ENCODE measurements around the gene CTH. TPM values are rescaled to one million over a fixed set of nuclear protein-coding genes. Genes with fewer than 3 reads are reported as not detected.

The CTH gene
- total RNA-seq, 1 donor from 2014 or later, result 20.2 TPM

DNA sequence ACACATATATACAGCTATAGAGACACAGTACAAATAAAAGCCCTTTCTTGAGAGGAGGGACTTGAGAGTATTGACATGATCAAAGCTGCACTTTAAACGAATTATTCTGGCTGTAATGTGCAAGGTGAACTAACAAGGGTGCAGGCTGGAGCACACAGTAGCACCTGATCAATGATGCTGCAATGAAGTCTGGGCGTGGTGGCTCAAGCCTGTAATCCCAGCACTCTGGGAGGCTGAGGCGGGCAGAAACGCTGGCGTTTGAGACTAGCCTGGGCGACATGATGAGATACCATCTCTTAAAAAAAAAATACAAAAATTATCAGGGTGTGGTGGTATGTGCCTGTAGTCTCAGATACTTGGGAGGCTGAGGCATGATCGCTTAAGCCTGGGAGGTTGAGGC lies 14.1 kb upstream of the CTH start:
- H3K27me3 Mint-ChIP-seq (ENCODE audit: unreplicated experiment), result peaks cover 1% of the 10 kb centered on the region
- TF ChIP-seq, protein P1, sequence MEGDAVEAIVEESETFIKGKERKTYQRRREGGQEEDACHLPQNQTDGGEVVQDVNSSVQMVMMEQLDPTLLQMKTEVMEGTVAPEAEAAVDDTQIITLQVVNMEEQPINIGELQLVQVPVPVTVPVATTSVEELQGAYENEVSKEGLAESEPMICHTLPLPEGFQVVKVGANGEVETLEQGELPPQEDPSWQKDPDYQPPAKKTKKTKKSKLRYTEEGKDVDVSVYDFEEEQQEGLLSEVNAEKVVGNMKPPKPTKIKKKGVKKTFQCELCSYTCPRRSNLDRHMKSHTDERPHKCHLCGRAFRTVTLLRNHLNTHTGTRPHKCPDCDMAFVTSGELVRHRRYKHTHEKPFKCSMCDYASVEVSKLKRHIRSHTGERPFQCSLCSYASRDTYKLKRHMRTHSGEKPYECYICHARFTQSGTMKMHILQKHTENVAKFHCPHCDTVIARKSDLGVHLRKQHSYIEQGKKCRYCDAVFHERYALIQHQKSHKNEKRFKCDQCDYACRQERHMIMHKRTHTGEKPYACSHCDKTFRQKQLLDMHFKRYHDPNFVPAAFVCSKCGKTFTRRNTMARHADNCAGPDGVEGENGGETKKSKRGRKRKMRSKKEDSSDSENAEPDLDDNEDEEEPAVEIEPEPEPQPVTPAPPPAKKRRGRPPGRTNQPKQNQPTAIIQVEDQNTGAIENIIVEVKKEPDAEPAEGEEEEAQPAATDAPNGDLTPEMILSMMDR (IDR thresholded peaks at IDR 0.05; ENCODE audit: unreplicated experiment), result no peak
- H3K27ac Mint-ChIP-seq (ENCODE audit: unreplicated experiment), result no peak overlapping the region
- no peaks in the 10 kb centered on the region for H3K36me3 Mint-ChIP-seq (ENCODE audit: low read depth, unreplicated experiment)
- H3K9me3 Mint-ChIP-seq (ENCODE audit: unreplicated experiment), result no peaks in the 10 kb centered on the region
- no peaks in the 10 kb centered on the region for H3K4me1 Mint-ChIP-seq (ENCODE audit: unreplicated experiment)
- DNase-seq (ENCODE audit: low spot score), result no peak
- no peak overlapping the region for H3K4me3 Mint-ChIP-seq (ENCODE audit: unreplicated experiment)

DNA sequence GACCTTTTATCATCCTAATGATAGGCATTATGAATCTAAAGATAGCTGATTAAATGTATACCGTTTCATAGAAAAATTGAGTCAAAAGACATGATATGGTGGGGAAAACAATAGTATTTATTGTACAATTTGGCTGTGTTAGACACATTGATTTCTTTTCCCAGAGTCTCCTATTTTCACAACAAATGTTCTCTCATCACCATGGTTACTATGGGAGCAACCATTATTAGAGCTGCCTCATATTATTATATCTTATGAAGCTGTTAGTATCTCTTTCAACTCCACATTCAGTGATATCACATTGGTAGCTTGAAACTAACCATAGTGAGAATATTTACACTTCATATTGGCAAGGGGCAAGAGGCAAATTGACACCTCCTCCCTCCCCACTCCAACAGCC lies 10.7 kb upstream of the CTH start:
- Mint-ChIP-seq H3K27me3 (ENCODE audit: unreplicated experiment) (no peaks in the 10 kb centered on the region), H3K4me3 (ENCODE audit: unreplicated experiment) (no peak overlapping the region), H3K36me3 (ENCODE audit: low read depth, unreplicated experiment) (no peaks in the 10 kb centered on the region), H3K9me3 (ENCODE audit: unreplicated experiment) (no peaks in the 10 kb centered on the region), H3K27ac (ENCODE audit: unreplicated experiment) (no peak overlapping the region), H3K4me1 (ENCODE audit: unreplicated experiment) (no peaks in the 10 kb centered on the region)
- DNase-seq (ENCODE audit: low spot score), result no peak
- TF ChIP-seq, protein P1 (IDR thresholded peaks at IDR 0.05; ENCODE audit: unreplicated experiment), result no peak

DNA sequence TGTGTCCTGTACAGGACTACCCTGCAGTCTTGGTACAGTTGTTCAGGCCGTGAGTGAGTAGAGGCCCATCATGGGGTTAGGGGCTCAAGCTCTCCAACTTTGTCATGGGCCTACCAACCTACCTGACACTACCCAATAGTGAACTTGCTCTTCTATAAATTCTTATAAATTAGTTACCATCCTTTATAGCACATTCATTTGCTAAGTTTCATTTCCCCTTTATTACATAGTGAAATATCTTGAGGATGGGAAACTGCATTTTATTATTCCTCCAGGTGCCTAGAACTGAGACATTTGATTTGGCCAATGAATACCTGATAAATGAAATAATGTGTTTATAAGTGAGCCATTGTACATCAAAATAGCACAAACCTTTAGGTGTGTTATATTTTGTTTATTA lies 9.1 kb upstream of the CTH start:
- DNase-seq (ENCODE audit: low spot score), result no peak
- TF ChIP-seq, protein P1 (IDR thresholded peaks at IDR 0.05; ENCODE audit: unreplicated experiment), result no peak
- Mint-ChIP-seq H3K36me3 (ENCODE audit: low read depth, unreplicated experiment) (no peaks in the 10 kb centered on the region), H3K4me1 (ENCODE audit: unreplicated experiment) (no peaks in the 10 kb centered on the region), H3K27me3 (ENCODE audit: unreplicated experiment) (no peaks in the 10 kb centered on the region), H3K9me3 (ENCODE audit: unreplicated experiment) (no peaks in the 10 kb centered on the region), H3K27ac (ENCODE audit: unreplicated experiment) (no peak overlapping the region), H3K4me3 (ENCODE audit: unreplicated experiment) (no peak overlapping the region)

DNA sequence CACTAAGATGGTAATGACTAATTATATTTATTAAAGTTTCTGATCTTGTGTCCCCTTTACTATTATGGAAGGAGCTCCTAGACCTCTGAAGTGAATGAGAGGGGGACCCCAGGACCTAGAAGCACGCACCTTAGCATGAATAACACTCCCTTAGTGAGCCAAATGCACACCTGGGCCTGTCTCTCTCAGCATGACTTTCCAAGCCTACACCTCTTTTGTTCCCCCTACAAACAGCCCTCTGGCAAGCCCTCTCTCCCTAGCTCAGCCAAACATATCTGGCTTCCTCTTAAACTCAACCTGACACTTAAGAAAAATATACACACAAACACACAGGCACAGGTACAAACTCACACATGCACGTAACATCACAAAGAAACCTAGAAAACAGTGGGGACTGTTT lies 7.3 kb upstream of the CTH start:
- H3K9me3 Mint-ChIP-seq (ENCODE audit: unreplicated experiment), result no peaks in the 10 kb centered on the region
- TF ChIP-seq, protein P1 (IDR thresholded peaks at IDR 0.05; ENCODE audit: unreplicated experiment), result no peak
- DNase-seq (ENCODE audit: low spot score), result no peak
- H3K27me3 Mint-ChIP-seq (ENCODE audit: unreplicated experiment), result no peaks in the 10 kb centered on the region
- H3K27ac Mint-ChIP-seq (ENCODE audit: unreplicated experiment), result no peak overlapping the region
- no peaks in the 10 kb centered on the region for H3K4me1 Mint-ChIP-seq (ENCODE audit: unreplicated experiment)
- H3K4me3 Mint-ChIP-seq (ENCODE audit: unreplicated experiment), result no peak overlapping the region
- H3K36me3 Mint-ChIP-seq (ENCODE audit: low read depth, unreplicated experiment), result no peaks in the 10 kb centered on the region

DNA sequence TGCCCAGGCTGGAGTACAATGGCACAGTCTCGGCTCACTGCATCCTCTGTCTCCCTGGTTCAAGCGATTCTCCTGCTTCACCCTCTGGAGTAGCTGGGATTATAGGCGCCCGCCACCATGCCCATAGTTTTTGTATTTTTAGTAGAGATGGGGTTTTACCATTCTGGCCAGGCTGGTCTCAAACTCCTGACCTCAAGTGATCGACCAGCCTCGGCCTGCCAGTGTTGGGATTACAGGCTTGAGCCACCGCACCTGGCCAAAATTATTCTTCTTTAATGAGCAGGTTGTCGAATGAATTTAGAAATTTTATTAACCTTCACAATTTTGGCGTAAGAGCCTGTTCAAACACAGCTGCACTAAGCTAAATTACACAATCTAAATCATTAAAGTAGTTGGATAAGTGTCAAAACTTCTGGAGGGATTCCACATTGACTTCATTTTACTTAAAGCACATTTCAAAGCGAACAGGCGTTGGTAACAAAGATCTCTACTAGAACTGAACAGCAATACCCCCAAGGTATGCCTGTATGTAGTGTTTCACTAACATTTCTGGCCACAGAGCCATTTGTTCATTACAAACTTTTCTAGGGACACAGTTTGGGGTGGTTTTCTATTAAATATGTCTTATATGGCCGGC lies 5.2 kb upstream of the CTH start:
- Mint-ChIP-seq H3K9me3 (ENCODE audit: unreplicated experiment) (no peaks in the 10 kb centered on the region), H3K36me3 (ENCODE audit: low read depth, unreplicated experiment) (no peaks in the 10 kb centered on the region), H3K4me3 (ENCODE audit: unreplicated experiment) (no peak overlapping the region), H3K27me3 (ENCODE audit: unreplicated experiment) (no peaks in the 10 kb centered on the region), H3K27ac (ENCODE audit: unreplicated experiment) (no peak overlapping the region), H3K4me1 (ENCODE audit: unreplicated experiment) (no peaks in the 10 kb centered on the region)
- TF ChIP-seq, protein P1 (IDR thresholded peaks at IDR 0.05; ENCODE audit: unreplicated experiment), result no peak
- no peak for DNase-seq (ENCODE audit: low spot score)

All from endothelial cell (in vitro differentiated cells).